ENCODE measurements around the gene PATZ1. TPM values are rescaled to one million over a fixed set of nuclear protein-coding genes. Genes with fewer than 3 reads are reported as not detected.
"Not testable (repeated sequence)": the region's sequence is repeated elsewhere in the genome, so short reads cannot be mapped to it uniquely, and the experiment has no call there.

The PATZ1 gene
- total and polyA plus RNA-seq, 2 donors (not counting 3 experiments of a cell fraction or from before 2014, with no cell fraction given), result 19.7 to 23.7 TPM

GRCh38 chr22:31348766-31349165 is 2.6 kb upstream of the PATZ1 start:
- ChIA-PET CTCF (no interaction called here), POLR2A (no interaction called here)
- Histone ChIP-seq H4K20me1 (replicated peaks; ENCODE audit: control insufficient read depth, extremely low read depth, insufficient read depth, low read length) (no peaks in the 10 kb centered on the region), H3K27ac (ENCODE audit: insufficient read depth, low read depth, low read length) (no peak overlapping the region), H2AFZ (ENCODE audit: low read depth, low read length) (no peak overlapping the region), H3K4me3 (replicated peaks in 1 of 3; ENCODE audit: insufficient read depth in 1 of 3, low read depth in 1 of 3, low read length in 3 of 3) (no peak overlapping the region), H3K9me1 (replicated peaks; ENCODE audit: control insufficient read depth, extremely low read depth, insufficient read depth, low read length) (no peaks in the 10 kb centered on the region), H3K4me2 (ENCODE audit: insufficient read depth, low read length) (no peak overlapping the region), H3K79me2 (ENCODE audit: control insufficient read depth, insufficient read depth, low read length) (peaks cover 18% of the 10 kb centered on the region), H3K9ac (replicated peaks; ENCODE audit: extremely low read depth, insufficient read depth, low read length) (no peak overlapping the region), H3K9me3 (replicated peaks; ENCODE audit: control insufficient read depth, insufficient read depth, low read length) (no peaks in the 10 kb centered on the region), H3K4me1 (ENCODE audit: control insufficient read depth, extremely low read depth, insufficient read depth, low read length) (peaks cover 27% of the 10 kb centered on the region), H3K36me3 (ENCODE audit: control insufficient read depth in 2 of 2, extremely low read depth in 1 of 2, insufficient read depth in 2 of 2, low read length in 2 of 2) (peaks cover 0 to 4% of the 10 kb centered on the region in 2 experiments), H3K27me3 (ENCODE audit: control insufficient read depth in 2 of 2, insufficient read depth in 2 of 2, low read length in 2 of 2) (peaks cover 0 to 5% of the 10 kb centered on the region in 2 experiments)
- TF ChIP-seq JUN (IDR thresholded peaks at IDR 0.05; ENCODE audit: borderline replicate concordance, insufficient read depth, insufficient read length, low read depth) (no peak), POLR2A (IDR thresholded peaks at IDR 0.05; ENCODE audit: low read depth, low read length) (no peak), MYC (IDR thresholded peaks at IDR 0.05; ENCODE audit: low read depth, low read length) (no peak), GATA2 (IDR thresholded peaks at IDR 0.05; ENCODE audit: insufficient read depth, insufficient read length, low read depth, low read length) (no peak), POLR2AphosphoS5 (IDR thresholded peaks at IDR 0.05; ENCODE audit: insufficient read depth, low read depth, low read length) (no peak)
- TF ChIP-seq, protein P1, sequence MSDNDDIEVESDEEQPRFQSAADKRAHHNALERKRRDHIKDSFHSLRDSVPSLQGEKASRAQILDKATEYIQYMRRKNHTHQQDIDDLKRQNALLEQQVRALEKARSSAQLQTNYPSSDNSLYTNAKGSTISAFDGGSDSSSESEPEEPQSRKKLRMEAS (IDR thresholded peaks at IDR 0.05; ENCODE audit: insufficient read depth, insufficient read length), result no peak
- TF ChIP-seq, protein P2, sequence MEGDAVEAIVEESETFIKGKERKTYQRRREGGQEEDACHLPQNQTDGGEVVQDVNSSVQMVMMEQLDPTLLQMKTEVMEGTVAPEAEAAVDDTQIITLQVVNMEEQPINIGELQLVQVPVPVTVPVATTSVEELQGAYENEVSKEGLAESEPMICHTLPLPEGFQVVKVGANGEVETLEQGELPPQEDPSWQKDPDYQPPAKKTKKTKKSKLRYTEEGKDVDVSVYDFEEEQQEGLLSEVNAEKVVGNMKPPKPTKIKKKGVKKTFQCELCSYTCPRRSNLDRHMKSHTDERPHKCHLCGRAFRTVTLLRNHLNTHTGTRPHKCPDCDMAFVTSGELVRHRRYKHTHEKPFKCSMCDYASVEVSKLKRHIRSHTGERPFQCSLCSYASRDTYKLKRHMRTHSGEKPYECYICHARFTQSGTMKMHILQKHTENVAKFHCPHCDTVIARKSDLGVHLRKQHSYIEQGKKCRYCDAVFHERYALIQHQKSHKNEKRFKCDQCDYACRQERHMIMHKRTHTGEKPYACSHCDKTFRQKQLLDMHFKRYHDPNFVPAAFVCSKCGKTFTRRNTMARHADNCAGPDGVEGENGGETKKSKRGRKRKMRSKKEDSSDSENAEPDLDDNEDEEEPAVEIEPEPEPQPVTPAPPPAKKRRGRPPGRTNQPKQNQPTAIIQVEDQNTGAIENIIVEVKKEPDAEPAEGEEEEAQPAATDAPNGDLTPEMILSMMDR (IDR thresholded peaks at IDR 0.05; ENCODE audit: extremely low read depth in 1 of 2, insufficient read depth in 1 of 2, low read depth in 1 of 2, low read length in 2 of 2), result no peak
- FAIRE-seq, result no peak
- dilution Hi-C loops (cut with MboI; ENCODE audit: extremely low pct_ligation_motif_present, low sequenced_read_pairs), result no loop called here
- no TSS peak for BruUV-seq (replicated peaks)
- intact Hi-C loops (cut with micrococcal nuclease), result no loop called here
- DNase-seq (ENCODE audit: low read depth, low spot score), result no peak

- Histone ChIP-seq H3K4me3 (replicated peaks in 1 of 3; ENCODE audit: insufficient read depth in 1 of 3, low read depth in 1 of 3, low read length in 3 of 3) (peak overlapping the region in 1 of 3 experiments; percentile 67), H3K79me2 (ENCODE audit: control insufficient read depth, insufficient read depth, low read length) (peaks cover 18% of the 10 kb centered on the region), H3K4me1 (ENCODE audit: control insufficient read depth, extremely low read depth, insufficient read depth, low read length) (peaks cover 35% of the 10 kb centered on the region), H3K4me2 (ENCODE audit: insufficient read depth, low read length) (peak overlapping the region; percentile 82)
- H3K36me3 ChIP-seq (ENCODE audit: control insufficient read depth in 2 of 2, extremely low read depth in 1 of 2, insufficient read depth in 2 of 2, low read length in 2 of 2); H3K9ac ChIP-seq (replicated peaks; ENCODE audit: extremely low read depth, insufficient read depth, low read length); FAIRE-seq; H3K9me3 ChIP-seq (replicated peaks; ENCODE audit: control insufficient read depth, insufficient read depth, low read length); DNase-seq (ENCODE audit: low read depth, low spot score); H3K27ac ChIP-seq (ENCODE audit: insufficient read depth, low read depth, low read length); BruUV-seq (replicated peaks); H2AFZ ChIP-seq (ENCODE audit: low read depth, low read length); H4K20me1 ChIP-seq (replicated peaks; ENCODE audit: control insufficient read depth, extremely low read depth, insufficient read depth, low read length); dilution Hi-C loops (cut with MboI; ENCODE audit: extremely low pct_ligation_motif_present, low sequenced_read_pairs); intact Hi-C loops (cut with micrococcal nuclease); POLR2A ChIA-PET; H3K9me1 ChIP-seq (replicated peaks; ENCODE audit: control insufficient read depth, extremely low read depth, insufficient read depth, low read length); H3K27me3 ChIP-seq (ENCODE audit: control insufficient read depth in 2 of 2, insufficient read depth in 2 of 2, low read length in 2 of 2): not testable (repeated sequence)
- CTCF ChIA-PET, result interaction anchor here (1.5 to 2.6 kb wide), 3 partner anchors 12 to 34 kb away, joined by 3 to 9 read pairs (median 4); no protein-coding TSS in a partner anchor
Observed at GRCh38 chr22:31348009-31348337, 1.8 kb upstream of the PATZ1 start.
